GM20000 (cell line): Measurements from ENCODE around the gene MEIKIN.

Experiments used
- DNase-seq: peaks from one replicate; pipeline ENCODE4 v3.0.0; 2012; ENCODE audit warnings: low spot score
- CTCF ChIP-seq: IDR thresholded peaks from 2 replicates; pipeline ENCODE4 v1.5.1; 2012; ENCODE audit warnings: mild to moderate bottlenecking, control low read depth; ENCODE audit errors: extremely low read depth, missing control alignments

The MEIKIN gene

DNA sequence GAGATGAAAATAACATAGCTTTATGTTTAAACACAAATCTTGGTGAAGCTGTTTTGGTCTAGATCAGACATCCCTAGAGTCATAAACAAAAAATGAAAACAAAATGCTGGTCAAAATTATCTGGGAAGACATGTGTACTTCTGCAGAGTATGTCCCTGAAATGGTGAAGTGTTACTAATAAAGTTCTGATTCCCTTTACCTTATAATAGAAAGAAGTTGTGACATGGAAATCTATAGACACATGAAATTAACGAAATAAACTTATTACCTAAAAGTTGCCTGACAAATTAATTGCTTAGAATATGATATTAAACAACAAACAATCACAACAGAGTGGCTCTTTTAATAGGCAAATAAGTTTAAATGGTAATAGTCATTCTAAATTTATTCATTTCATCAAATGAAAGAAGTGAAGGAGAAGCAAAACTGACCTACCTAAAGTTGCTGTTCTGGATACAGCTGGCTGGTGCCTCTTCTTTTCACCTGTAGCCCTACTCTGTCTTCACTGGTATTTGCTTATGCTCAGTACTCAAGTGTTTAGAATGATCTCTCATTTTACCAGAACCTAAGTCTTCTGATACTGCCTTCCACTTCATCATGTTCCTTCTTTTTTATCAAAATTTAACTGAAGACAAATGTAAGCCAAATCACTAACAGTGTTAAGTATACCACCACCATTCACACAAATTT is 187.5 kb downstream of the MEIKIN start:
- no peak for DNase-seq
- TF ChIP-seq CTCF = no peak
